PC-9 (cell line): ENCODE results near the gene DDAH2. TPM values are rescaled to one million over a fixed set of nuclear protein-coding genes. Genes with fewer than 3 reads are reported as not detected.

ENCODE experiments used
- BruUV-seq: library from RNA; stranded (reverse); fragments of 400-500 nt; replicated peaks from 2 replicates; lab custom pipeline; 2021; lab: Mats Ljungman, UMichigan
- CTCF ChIA-PET: fragments of 300-600 bp; sonication (Branson Sonifier 250); formaldehyde crosslinking; loops from one replicate; lab custom pipeline; 2022; ENCODE audit warnings: antibody characterized with exemption; lab: Charles Lee
- POLR2A ChIA-PET: fragments of 300-600 bp; sonication (Branson Sonifier 250); formaldehyde crosslinking; loops from one replicate; lab custom pipeline; 2022; ENCODE audit warnings: antibody characterized with exemption; ENCODE audit not compliant: unreplicated experiment; lab: Charles Lee
- DNase-seq, 2 experiments: peaks; one replicate each; pipeline versions ENCODE4 v3.0.0 to v3.0.0-alpha.2; 2015 to 2022; ENCODE audit warnings: mixed read lengths in 1 of 2
- H2AFZ ChIP-seq: fragments of 200-600 bp; sonication (generic); 2 replicates; pipeline ENCODE4 v1.8.1; 2017; ENCODE audit warnings: antibody characterized with exemption
- H3F3A ChIP-seq: fragments of 200-600 bp; sonication (generic); 2 replicates; pipeline ENCODE4 v1.8.1; 2017; ENCODE audit warnings: antibody characterized with exemption, mild to moderate bottlenecking, low read depth; ENCODE audit not compliant: insufficient read depth
- H3K27ac ChIP-seq: fragments of 200-600 bp; sonication (generic); 2 replicates; pipeline ENCODE4 v1.6.1; 2016; ENCODE audit warnings: mixed run types
- H3K27me3 ChIP-seq: fragments of 200-600 bp; sonication (generic); 2 replicates; pipeline ENCODE4 v1.6.1; 2016; ENCODE audit warnings: low read depth, mixed run types; ENCODE audit not compliant: insufficient read depth
- H3K36me3 ChIP-seq: fragments of 200-600 bp; sonication (generic); 2 replicates; pipeline ENCODE4 v1.6.1; 2016; ENCODE audit warnings: low read depth, mixed run types
- H3K4me1 ChIP-seq: fragments of 200-600 bp; sonication (generic); replicated peaks from 2 replicates; pipeline ENCODE4 v1.6.1; 2016; ENCODE audit warnings: mixed run types; ENCODE audit not compliant: insufficient read depth
- H3K4me2 ChIP-seq: fragments of 200-600 bp; sonication (generic); 2 replicates; pipeline ENCODE4 v1.6.1; 2017; ENCODE audit warnings: mixed run types
- H3K4me3 ChIP-seq: fragments of 200-600 bp; sonication (generic); 2 replicates; pipeline ENCODE4 v1.6.1; 2016; ENCODE audit warnings: mixed run types
- H3K79me2 ChIP-seq: fragments of 200-600 bp; sonication (generic); 2 replicates; pipeline ENCODE4 v1.6.1; 2017; ENCODE audit warnings: low read depth, mixed run types
- H3K9me2 ChIP-seq: fragments of 200-600 bp; sonication (generic); 2 replicates; pipeline ENCODE4 v1.8.1; 2017; ENCODE audit warnings: mild to moderate bottlenecking; ENCODE audit not compliant: insufficient read depth
- H3K9me3 ChIP-seq: fragments of 200-600 bp; sonication (generic); 2 replicates; pipeline ENCODE4 v1.8.1; 2016; ENCODE audit warnings: low read depth; ENCODE audit not compliant: insufficient read depth
- H4K20me1 ChIP-seq: fragments of 200-600 bp; sonication (generic); 2 replicates; pipeline ENCODE4 v1.8.1; 2017; ENCODE audit not compliant: insufficient read depth
- CTCF ChIP-seq: fragments of 200-600 bp; sonication (generic); conservative IDR thresholded peaks from 2 replicates; pipeline ENCODE4 v1.6.1; 2017; ENCODE audit warnings: mixed run types, antibody characterized with exemption, mild to moderate bottlenecking, moderate library complexity
- EZH2 ChIP-seq: fragments of 200-600 bp; sonication (generic); IDR thresholded peaks from 2 replicates; pipeline ENCODE4 v1.8.0; 2017; ENCODE audit warnings: antibody characterized with exemption, low read depth
- intact Hi-C: fragments of 100-400 bp; cut with micrococcal nuclease; formaldehyde crosslinking; loops from one replicate; pipeline ENCODE4 v1.10.0; 2022; ENCODE audit not compliant: unreplicated experiment
- total RNA-seq: library from RNA; stranded (reverse); gene quantifications from 2 replicates; pipeline ENCODE4 v1.2.3, GENCODE V29; 2021

DDAH2 gene
- total RNA-seq, 1 experiment from 2014 or later, result 58.3 TPM

- Histone ChIP-seq H3K36me3 (no peaks in the 10 kb centered on the region), H3K4me3 (no peak within 1 kb of the TSS)
- no TSS peak for BruUV-seq
These were observed 33.3 kb upstream of the DDAH2 start, which contains the start of gene SAPCD1 for GRCh38 chr6:31762356-31762755. SAPCD1 (plus strand) TSS chr6:31762656; CDS start chr6:31763055, 399 bp downstream.

DNA sequence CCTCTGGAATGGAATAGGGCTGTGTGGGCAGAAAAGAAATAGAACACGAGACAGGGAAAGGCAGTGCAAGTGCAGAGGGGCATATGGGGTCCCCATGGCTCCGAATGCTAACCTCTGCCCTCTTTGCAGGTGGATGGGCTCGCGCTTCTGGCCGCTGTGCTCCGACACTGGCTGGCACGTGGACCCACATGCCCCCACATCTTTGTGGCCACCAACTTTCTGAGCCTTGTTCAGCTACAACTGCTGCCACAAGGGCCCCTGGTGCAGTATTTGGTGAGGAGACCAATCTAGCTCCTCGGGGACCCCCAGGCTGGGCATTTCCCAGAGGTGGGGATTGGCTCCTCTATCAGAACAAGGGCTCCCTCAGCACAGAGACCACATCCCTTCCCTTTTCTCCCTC, 32.2 kb upstream of the DDAH2 start:
- POLR2A ChIA-PET, result no interaction called here
- no peaks in the 10 kb centered on the region for H4K20me1 ChIP-seq
- no peaks in the 10 kb centered on the region for H3K9me3 ChIP-seq
- CTCF ChIA-PET, result no interaction called here
- no peaks in the 10 kb centered on the region for H3K79me2 ChIP-seq
- H3K36me3 ChIP-seq, result no peaks in the 10 kb centered on the region
- H3K27ac ChIP-seq, result no peak overlapping the region
- peaks cover 8% of the 10 kb centered on the region; the same call in 1 of the 2 replicates for H3F3A ChIP-seq
- no peak for DNase-seq
- H2AFZ ChIP-seq, result no peak overlapping the region
- H3K27me3 ChIP-seq, result no peaks in the 10 kb centered on the region
- TF ChIP-seq CTCF (no peak), EZH2 (no peak)
- no peaks in the 10 kb centered on the region for H3K9me2 ChIP-seq
- no peak overlapping the region for H3K4me2 ChIP-seq
- peaks cover 5% of the 10 kb centered on the region; the same call in 1 of the 2 replicates for H3K4me1 ChIP-seq
- H3K4me3 ChIP-seq, result no peak overlapping the region
- no TSS peak for BruUV-seq
- intact Hi-C loops, result no loop called here

More at GRCh38 chr6:31762356-31762755, 33.3 kb upstream of the DDAH2 start, which contains the start of gene SAPCD1:
- TF ChIP-seq CTCF (no peak), EZH2 (no peak)
- H3K9me2 ChIP-seq, result no peaks in the 10 kb centered on the region
- ChIA-PET CTCF (no interaction called here), POLR2A (no interaction called here)
- H3K79me2 ChIP-seq, result no peaks in the 10 kb centered on the region
- no peak within 1 kb of the TSS for H3K27ac ChIP-seq
- peaks cover 8% of the 10 kb centered on the region; the same call in 1 of the 2 replicates for H3F3A ChIP-seq
- no peaks in the 10 kb centered on the region for H3K9me3 ChIP-seq
- H3K4me2 ChIP-seq, result no peak within 1 kb of the TSS
- intact Hi-C loops, result no loop called here
- H2AFZ ChIP-seq, result no peak within 1 kb of the TSS
- DNase-seq, result no peak
- H3K27me3 ChIP-seq, result no peaks in the 10 kb centered on the region
- no peaks in the 10 kb centered on the region for H4K20me1 ChIP-seq
- peaks cover 5% of the 10 kb centered on the region; the same call in 1 of the 2 replicates for H3K4me1 ChIP-seq

- H3K4me3 ChIP-seq, result no peak overlapping the region
- no peaks in the 10 kb centered on the region for H3K27me3 ChIP-seq
- TF ChIP-seq CTCF (no peak), EZH2 (no peak)
- no peaks in the 10 kb centered on the region for H3K36me3 ChIP-seq
- no peaks in the 10 kb centered on the region for H4K20me1 ChIP-seq
- intact Hi-C loops, result no loop called here
- no peak overlapping the region for H3K4me2 ChIP-seq
- H3K9me2 ChIP-seq, result no peaks in the 10 kb centered on the region
- H3K79me2 ChIP-seq, result no peaks in the 10 kb centered on the region
- H3F3A ChIP-seq, result peaks cover 8% of the 10 kb centered on the region; the same call in 1 of the 2 replicates
- no peak for DNase-seq
- H3K9me3 ChIP-seq, result no peaks in the 10 kb centered on the region
- no peak overlapping the region for H3K27ac ChIP-seq
- no peak overlapping the region for H2AFZ ChIP-seq
- H3K4me1 ChIP-seq, result peaks cover 5% of the 10 kb centered on the region; the same call in 1 of the 2 replicates
- no TSS peak for BruUV-seq
- CTCF ChIA-PET, result no interaction called here
- POLR2A ChIA-PET, result no interaction called here
These were observed 31.7 kb upstream of the DDAH2 start for GRCh38 chr6:31760790-31761189.
